Subcutaneous adipose tissue (tissue), 4 donors: Measurements from ENCODE around the gene VRK3. TPM values are rescaled to one million over a fixed set of nuclear protein-coding genes. Genes with fewer than 3 reads are reported as not detected.

Experiments used
- CTCF ChIP-seq: fragments of 450-650 bp; IDR thresholded peaks from one replicate; pipeline ENCODE4 v1.5.1; 2016; ENCODE audit warnings: low read depth, mild to moderate bottlenecking, control low read depth, antibody characterized with exemption, moderate library complexity
- total RNA-seq, 4 donors: library from RNA; depleted of rRNA; stranded (reverse); fragments of >200 nt; gene quantifications; one replicate each; pipeline ENCODE4 v1.1.0, GENCODE V29; 2016

VRK3 gene
- total RNA-seq, 4 donors from 2014 or later = 16.5 to 29.8 (median 26.8) TPM

- no peak for TF ChIP-seq CTCF
These were observed 67.8 kb downstream of the VRK3 start for GRCh38 chr19:49957262-49957915.

GRCh38 chr19:49956115-49956495, 69.1 kb downstream of the VRK3 start:
- no peak for TF ChIP-seq CTCF

- no peak for TF ChIP-seq CTCF
These were observed 70.2 kb downstream of the VRK3 start for GRCh38 chr19:49954933-49955332.

- TF ChIP-seq CTCF = no peak
These were observed 70.9 kb downstream of the VRK3 start for GRCh38 chr19:49954092-49954829.

GRCh38 chr19:49953416-49953815, 71.8 kb downstream of the VRK3 start:
- TF ChIP-seq CTCF = no peak

GRCh38 chr19:49952906-49953305, 72.3 kb downstream of the VRK3 start:
- no peak for TF ChIP-seq CTCF

GRCh38 chr19:49952479-49952836, 72.7 kb downstream of the VRK3 start:
- TF ChIP-seq CTCF = no peak
